ENCODE measurements around the gene CAPN12.
A peak's percentile ranks its signal among the peaks of the same experiment; 100 is the strongest.

Gene CAPN12

DNA sequence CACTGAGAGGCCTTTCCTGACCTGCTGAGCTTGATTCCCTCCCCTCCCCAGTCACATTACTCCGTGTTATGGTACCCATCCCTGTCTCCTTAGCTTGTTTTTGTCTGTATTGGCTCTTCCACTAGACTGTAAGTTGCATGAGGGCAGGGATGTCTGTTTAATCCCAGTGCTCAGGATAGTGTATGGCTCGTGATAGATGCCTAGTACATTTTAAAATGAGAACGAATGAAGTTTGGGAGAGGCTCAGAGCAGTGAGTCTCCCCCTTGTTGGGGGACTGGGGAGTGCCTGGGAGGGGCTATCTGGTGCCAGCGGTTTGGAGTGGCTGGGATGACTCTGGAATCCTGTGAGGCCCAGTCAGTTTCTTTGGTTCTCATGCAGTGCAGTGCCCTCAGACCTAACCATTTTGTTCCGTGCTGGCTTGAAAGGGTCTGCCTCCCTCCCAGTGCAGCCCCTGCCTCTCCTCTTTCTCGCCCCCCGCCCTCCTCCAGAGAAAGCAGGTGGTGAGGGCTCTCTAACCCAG, 61.3 kb downstream of the CAPN12 start:
- peak overlapping the region; percentile 52; the same call in 1 of the 2 replicates for H3K9ac ChIP-seq (ENCODE audit: low read length)
- TF ChIP-seq EZH2phosphoT487 (IDR thresholded peaks at IDR 0.05; ENCODE audit: low read depth): no peak
- TF ChIP-seq, protein P1, sequence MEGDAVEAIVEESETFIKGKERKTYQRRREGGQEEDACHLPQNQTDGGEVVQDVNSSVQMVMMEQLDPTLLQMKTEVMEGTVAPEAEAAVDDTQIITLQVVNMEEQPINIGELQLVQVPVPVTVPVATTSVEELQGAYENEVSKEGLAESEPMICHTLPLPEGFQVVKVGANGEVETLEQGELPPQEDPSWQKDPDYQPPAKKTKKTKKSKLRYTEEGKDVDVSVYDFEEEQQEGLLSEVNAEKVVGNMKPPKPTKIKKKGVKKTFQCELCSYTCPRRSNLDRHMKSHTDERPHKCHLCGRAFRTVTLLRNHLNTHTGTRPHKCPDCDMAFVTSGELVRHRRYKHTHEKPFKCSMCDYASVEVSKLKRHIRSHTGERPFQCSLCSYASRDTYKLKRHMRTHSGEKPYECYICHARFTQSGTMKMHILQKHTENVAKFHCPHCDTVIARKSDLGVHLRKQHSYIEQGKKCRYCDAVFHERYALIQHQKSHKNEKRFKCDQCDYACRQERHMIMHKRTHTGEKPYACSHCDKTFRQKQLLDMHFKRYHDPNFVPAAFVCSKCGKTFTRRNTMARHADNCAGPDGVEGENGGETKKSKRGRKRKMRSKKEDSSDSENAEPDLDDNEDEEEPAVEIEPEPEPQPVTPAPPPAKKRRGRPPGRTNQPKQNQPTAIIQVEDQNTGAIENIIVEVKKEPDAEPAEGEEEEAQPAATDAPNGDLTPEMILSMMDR (IDR thresholded peaks at IDR 0.05; ENCODE audit: low read depth, low read length): no peak
- H3K27ac ChIP-seq (ENCODE audit: low read length): peak overlapping the region; percentile 82
- no peak overlapping the region for H2AFZ ChIP-seq (ENCODE audit: low read depth, low read length)
- H3K9me3 ChIP-seq (ENCODE audit: insufficient read depth, low read length): no peaks in the 10 kb centered on the region
- no peak overlapping the region for H3K4me3 ChIP-seq (ENCODE audit: low read length)
- peak overlapping the region; percentile 72 for H3K4me2 ChIP-seq (ENCODE audit: low read length)
- H3K36me3 ChIP-seq (replicated peaks; ENCODE audit: low read depth, low read length): peaks cover 23% of the 10 kb centered on the region
- H3K79me2 ChIP-seq (ENCODE audit: low read length): peaks cover 97% of the 10 kb centered on the region
- no peaks in the 10 kb centered on the region for H4K20me1 ChIP-seq (ENCODE audit: insufficient read depth, low read length)
- H3K4me1 ChIP-seq (ENCODE audit: low read length): peaks cover 54% of the 10 kb centered on the region
- H3K27me3 ChIP-seq (ENCODE audit: low read depth, low read length): no peaks in the 10 kb centered on the region

DNA sequence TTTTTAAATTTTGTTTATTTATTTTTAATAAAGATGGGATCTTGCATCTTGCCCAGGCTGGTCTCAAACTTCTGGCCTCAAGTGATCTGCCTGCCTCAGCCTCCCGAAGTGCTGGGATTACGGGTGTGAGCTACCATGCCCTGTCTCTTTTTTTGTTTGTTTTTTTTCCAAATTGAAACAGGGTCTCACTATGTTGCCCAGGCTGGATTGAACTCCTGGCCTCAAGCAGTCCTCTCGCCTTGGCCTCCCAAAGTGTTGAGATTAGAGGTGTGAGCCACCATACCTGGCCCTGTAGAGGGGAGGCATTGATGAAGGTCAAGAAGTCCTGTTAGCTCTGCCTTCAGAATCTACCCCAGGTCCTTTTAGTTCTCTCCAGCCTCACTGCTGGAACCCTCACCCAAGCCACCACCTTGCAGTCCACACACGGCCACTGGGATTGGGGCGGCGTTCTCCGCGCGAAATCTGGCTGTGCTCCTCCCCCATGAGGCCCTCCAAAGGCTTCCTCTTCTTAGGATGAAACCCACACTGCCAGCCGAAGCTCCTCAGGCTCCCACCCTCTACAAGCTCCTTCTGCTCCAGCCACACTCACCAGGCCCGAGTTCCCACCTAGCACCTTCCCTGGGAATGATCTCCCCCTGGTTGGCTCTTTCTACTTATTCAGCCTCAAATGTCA, 61.9 kb downstream of the CAPN12 start:
- no peak overlapping the region for H3K4me3 ChIP-seq (ENCODE audit: low read length)
- H2AFZ ChIP-seq (ENCODE audit: low read depth, low read length): no peak overlapping the region
- peak overlapping the region; percentile 82; the same call in 1 of the 2 replicates for H3K27ac ChIP-seq (ENCODE audit: low read length)
- H3K9me3 ChIP-seq (ENCODE audit: insufficient read depth, low read length): no peaks in the 10 kb centered on the region
- peaks cover 97% of the 10 kb centered on the region for H3K79me2 ChIP-seq (ENCODE audit: low read length)
- no peaks in the 10 kb centered on the region for H4K20me1 ChIP-seq (ENCODE audit: insufficient read depth, low read length)
- TF ChIP-seq, protein P1 (IDR thresholded peaks at IDR 0.05; ENCODE audit: low read depth, low read length): no peak
- TF ChIP-seq EZH2phosphoT487 (IDR thresholded peaks at IDR 0.05; ENCODE audit: low read depth): no peak
- no peak overlapping the region for H3K4me2 ChIP-seq (ENCODE audit: low read length)
- H3K27me3 ChIP-seq (ENCODE audit: low read depth, low read length): no peaks in the 10 kb centered on the region
- peaks cover 19% of the 10 kb centered on the region for H3K36me3 ChIP-seq (replicated peaks; ENCODE audit: low read depth, low read length)
- H3K9ac ChIP-seq (ENCODE audit: low read length): no peak overlapping the region
- peaks cover 48% of the 10 kb centered on the region for H3K4me1 ChIP-seq (ENCODE audit: low read length)
